Astrocyte of the cerebellum (primary cell): ENCODE results near the gene SCRN1.

Experiments used
- DNase-seq: peaks from one replicate; pipeline ENCODE4 v3.0.0-alpha.2; 2011; ENCODE audit warnings: low read depth
- H3K4me3 ChIP-seq: 2 replicates; pipeline ENCODE4 v1.5.1; 2011; ENCODE audit warnings: mild to moderate bottlenecking, low read depth, low read length, moderate library complexity
- CTCF ChIP-seq: IDR thresholded peaks from 2 replicates; pipeline ENCODE4 v1.5.1; 2012; ENCODE audit warnings: low read length, low read depth, moderate library complexity, mild to moderate bottlenecking; ENCODE audit errors: missing control alignments
- in situ Hi-C: cut with HindIII; loops from 2 replicates; pipeline ENCODE4 v1.10.0; 2017; ENCODE audit warnings: low sequenced_read_pairs

SCRN1 gene

GRCh38 chr7:29975561-29975960 is 14.0 kb downstream of the SCRN1 start:
- TF ChIP-seq CTCF = no peak
- H3K4me3 ChIP-seq = no peak overlapping the region
- in situ Hi-C loops = no loop called here
- DNase-seq = no peak

GRCh38 chr7:29974286-29974685 is 15.3 kb downstream of the SCRN1 start:
- no peak for TF ChIP-seq CTCF
- in situ Hi-C loops = no loop called here
- H3K4me3 ChIP-seq = no peak overlapping the region
- no peak for DNase-seq

GRCh38 chr7:29972315-29972669 is 17.3 kb downstream of the SCRN1 start:
- in situ Hi-C loops = no loop called here
- H3K4me3 ChIP-seq = no peak overlapping the region
- no peak for TF ChIP-seq CTCF
- no peak for DNase-seq

- no peak for TF ChIP-seq CTCF
- in situ Hi-C loops = no loop called here
- no peak overlapping the region for H3K4me3 ChIP-seq
- no peak for DNase-seq
These were observed 17.9 kb downstream of the SCRN1 start for GRCh38 chr7:29971566-29972314.

- no peak for DNase-seq
- in situ Hi-C loops = no loop called here
- no peak overlapping the region for H3K4me3 ChIP-seq
- no peak for TF ChIP-seq CTCF
These were observed 19.4 kb downstream of the SCRN1 start for GRCh38 chr7:29970158-29970557.

GRCh38 chr7:29969738-29970137 is 19.9 kb downstream of the SCRN1 start:
- in situ Hi-C loops = no loop called here
- no peak for TF ChIP-seq CTCF
- H3K4me3 ChIP-seq = no peak overlapping the region
- DNase-seq = no peak
